ENCODE measurements around the gene CSPG4.
"Not testable (repeated sequence)": the region's sequence is repeated elsewhere in the genome, so short reads cannot be mapped to it uniquely, and the experiment has no call there.

Gene CSPG4

GRCh38 chr15:75758071-75758872, 45.6 kb upstream of the CSPG4 start:
- Histone ChIP-seq H3K4me3 (peak overlapping the region; percentile 71), H3K27ac (peak overlapping the region; percentile 73 to 84)
- TF ChIP-seq, protein P1, sequence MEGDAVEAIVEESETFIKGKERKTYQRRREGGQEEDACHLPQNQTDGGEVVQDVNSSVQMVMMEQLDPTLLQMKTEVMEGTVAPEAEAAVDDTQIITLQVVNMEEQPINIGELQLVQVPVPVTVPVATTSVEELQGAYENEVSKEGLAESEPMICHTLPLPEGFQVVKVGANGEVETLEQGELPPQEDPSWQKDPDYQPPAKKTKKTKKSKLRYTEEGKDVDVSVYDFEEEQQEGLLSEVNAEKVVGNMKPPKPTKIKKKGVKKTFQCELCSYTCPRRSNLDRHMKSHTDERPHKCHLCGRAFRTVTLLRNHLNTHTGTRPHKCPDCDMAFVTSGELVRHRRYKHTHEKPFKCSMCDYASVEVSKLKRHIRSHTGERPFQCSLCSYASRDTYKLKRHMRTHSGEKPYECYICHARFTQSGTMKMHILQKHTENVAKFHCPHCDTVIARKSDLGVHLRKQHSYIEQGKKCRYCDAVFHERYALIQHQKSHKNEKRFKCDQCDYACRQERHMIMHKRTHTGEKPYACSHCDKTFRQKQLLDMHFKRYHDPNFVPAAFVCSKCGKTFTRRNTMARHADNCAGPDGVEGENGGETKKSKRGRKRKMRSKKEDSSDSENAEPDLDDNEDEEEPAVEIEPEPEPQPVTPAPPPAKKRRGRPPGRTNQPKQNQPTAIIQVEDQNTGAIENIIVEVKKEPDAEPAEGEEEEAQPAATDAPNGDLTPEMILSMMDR (IDR thresholded peaks at IDR 0.05) = no peak
- DNase-seq (ENCODE audit: low spot score) = peak; percentile 93

GRCh38 chr15:75754871-75755270, 42.2 kb upstream of the CSPG4 start:
- H3K4me3 ChIP-seq; DNase-seq (ENCODE audit: low spot score); H3K27ac ChIP-seq: not testable (repeated sequence)

GRCh38 chr15:75753145-75753544, 40.5 kb upstream of the CSPG4 start:
- no peak overlapping the region for H3K27ac ChIP-seq

GRCh38 chr15:75751891-75752290, 39.2 kb upstream of the CSPG4 start:
- no peak overlapping the region for H3K27ac ChIP-seq
- TF ChIP-seq, protein P1 (IDR thresholded peaks at IDR 0.05) = no peak
- peak; percentile 33 for DNase-seq (ENCODE audit: low spot score)
- no peak overlapping the region for H3K4me3 ChIP-seq

More at GRCh38 chr15:75753145-75753544, 40.5 kb upstream of the CSPG4 start:
- DNase-seq (ENCODE audit: low spot score) = no peak
- H3K4me3 ChIP-seq = no peak overlapping the region
- TF ChIP-seq, protein P1 (IDR thresholded peaks at IDR 0.05) = no peak

DNA sequence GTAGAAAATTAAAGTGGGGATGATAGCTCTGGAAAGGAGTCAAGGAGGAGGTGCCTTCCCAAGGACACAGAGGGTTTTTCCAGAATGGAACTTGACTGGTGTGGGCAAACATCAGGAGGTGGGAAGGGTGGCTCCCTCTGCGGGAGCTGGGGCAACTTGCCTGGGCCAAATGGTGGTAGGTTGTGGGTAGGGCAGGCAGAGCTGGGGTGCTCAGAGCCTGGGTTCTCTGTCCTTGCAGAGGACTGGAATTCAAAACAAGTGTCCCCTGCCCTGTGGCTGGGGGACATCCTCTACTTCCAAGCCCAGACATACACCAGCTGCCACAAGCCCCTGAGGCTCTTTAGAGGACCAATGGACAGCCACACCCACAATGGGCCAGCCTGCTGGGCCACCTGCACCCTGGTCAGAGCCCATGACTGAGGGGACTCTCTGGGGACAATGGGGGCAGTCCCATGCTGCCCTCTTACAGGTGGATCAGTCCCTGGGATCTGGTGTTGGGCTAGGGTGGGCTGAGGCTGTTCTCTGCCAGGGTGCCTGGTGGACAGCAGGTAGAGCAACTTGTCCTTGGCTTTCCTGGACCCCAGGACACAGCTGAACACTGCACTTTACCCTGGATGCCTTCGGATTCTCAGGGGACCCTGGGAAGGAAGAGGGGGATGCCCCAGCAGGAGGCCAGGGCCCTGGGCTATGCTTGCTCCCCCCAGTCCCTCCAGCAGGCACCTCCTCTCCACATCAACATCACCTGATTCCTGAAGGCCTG, 38.6 kb upstream of the CSPG4 start:
- peak; percentile 40 for DNase-seq (ENCODE audit: low spot score)
- TF ChIP-seq, protein P1 (IDR thresholded peaks at IDR 0.05) = no peak
- H3K27ac ChIP-seq = no peak overlapping the region
- H3K4me3 ChIP-seq = no peak overlapping the region

DNA sequence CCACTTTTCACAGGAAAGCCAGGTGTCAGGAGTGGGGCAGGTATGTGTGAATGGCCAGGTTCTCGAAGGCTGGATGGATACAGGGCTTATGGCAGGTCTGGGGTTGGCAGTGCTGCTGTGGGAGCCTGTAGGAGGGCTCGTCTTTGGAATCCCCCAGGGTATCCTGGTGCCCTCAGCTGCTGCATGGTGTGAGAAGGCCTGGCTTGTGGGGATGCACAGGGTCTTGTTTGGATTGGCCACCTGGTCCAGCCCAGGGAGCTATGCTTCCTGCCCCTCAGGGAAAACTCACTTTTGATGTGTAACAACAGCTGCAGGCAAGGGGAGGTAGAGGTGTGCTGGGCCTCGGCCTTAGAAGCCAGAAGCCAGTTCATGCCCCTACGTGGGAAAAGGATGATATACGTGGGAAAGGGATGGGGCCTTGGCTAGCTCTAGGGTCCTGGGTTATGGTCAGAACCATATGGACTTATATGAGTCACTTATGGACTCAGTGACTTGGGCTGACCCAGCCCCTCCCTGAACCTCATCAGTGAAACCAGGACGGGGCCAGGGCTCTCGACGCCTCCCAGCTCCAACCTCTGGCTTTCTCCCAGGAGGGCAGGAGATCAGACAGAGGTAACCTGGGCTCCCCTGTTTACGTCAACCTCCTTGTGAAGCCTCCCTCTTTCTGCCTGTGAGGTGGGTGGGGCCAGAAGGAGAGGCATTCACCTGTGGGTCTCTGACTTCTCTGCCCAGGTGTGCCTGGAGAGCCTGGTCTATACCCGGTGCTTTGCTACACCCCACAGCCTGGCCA, 37.8 kb upstream of the CSPG4 start:
- H3K27ac ChIP-seq = no peak overlapping the region
- TF ChIP-seq, protein P1 (IDR thresholded peaks at IDR 0.05) = no peak
- H3K4me3 ChIP-seq = no peak overlapping the region
- peak; percentile 49 for DNase-seq (ENCODE audit: low spot score)

DNA sequence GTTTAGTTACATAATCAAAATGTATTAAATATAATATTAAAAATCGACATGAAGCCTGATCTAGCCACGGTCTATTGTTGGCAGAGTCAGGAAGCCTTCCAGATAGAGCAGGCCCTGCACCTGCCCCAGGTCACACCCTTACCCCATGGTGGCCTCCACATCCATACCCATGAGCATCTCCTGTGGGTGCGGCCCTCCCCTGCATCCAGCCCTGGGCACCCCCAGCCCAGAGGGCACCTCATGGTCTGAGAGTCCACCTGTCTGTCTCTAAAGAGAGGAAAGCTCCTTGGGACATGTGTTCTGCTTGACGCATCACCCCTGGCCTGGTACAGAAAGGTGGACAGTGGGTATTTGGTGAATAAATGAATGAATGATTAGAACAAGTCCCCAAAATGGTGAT, 37.2 kb upstream of the CSPG4 start:
- no peak overlapping the region for H3K27ac ChIP-seq
- TF ChIP-seq, protein P1 (IDR thresholded peaks at IDR 0.05) = no peak
- peak; percentile 49 for DNase-seq (ENCODE audit: low spot score)
- H3K4me3 ChIP-seq = no peak overlapping the region

DNA sequence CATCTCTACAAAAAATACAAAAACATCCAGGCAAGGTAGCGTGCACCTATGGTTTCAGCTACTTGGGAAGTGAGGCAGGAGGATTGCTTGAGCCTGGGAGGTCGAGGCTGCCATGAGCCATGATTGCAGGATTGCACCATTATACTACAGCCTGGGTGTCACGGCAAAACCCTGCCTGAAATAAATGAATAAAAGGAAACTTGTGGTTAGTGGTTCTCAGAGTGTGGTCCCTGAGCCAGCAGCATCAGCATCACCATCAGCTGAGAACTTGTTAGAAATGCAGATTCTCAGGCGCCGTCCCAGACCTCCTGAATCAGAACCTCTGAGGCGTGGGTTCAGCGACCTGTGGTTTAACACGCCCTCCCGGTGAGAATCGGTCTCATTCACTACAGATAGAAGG, 36.2 kb upstream of the CSPG4 start:
- not testable (repeated sequence) for H3K27ac ChIP-seq; H3K4me3 ChIP-seq; DNase-seq (ENCODE audit: low spot score)

DNA sequence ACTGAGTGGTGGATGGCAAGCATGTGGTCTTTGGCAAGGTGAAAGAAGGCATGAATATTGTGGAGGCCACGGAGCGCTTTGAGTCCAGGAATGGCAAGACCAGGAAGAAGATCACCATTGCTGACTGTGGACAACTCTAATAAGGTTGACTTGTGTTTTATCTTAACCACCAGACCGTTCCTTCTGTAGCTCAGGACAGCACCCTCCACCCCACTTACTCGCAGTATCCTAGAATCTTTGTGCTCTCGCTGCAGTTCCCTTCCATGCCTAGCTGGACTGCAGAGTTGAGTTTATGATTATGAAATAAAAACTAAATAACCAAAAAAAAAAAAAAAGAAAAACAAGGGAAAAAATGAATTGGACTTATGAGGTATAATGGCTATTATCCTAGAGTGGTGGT, 34.5 kb upstream of the CSPG4 start:
- DNase-seq (ENCODE audit: low spot score) = not testable (repeated sequence)

More for the DNA sequence above, 34.5 kb upstream of the CSPG4 start:
- not testable (repeated sequence) for H3K27ac ChIP-seq, H3K4me3 ChIP-seq

Measured in coronary artery (tissue), 2 donors.